ENCODE data around the gene GPR153.

GPR153 gene

DNA sequence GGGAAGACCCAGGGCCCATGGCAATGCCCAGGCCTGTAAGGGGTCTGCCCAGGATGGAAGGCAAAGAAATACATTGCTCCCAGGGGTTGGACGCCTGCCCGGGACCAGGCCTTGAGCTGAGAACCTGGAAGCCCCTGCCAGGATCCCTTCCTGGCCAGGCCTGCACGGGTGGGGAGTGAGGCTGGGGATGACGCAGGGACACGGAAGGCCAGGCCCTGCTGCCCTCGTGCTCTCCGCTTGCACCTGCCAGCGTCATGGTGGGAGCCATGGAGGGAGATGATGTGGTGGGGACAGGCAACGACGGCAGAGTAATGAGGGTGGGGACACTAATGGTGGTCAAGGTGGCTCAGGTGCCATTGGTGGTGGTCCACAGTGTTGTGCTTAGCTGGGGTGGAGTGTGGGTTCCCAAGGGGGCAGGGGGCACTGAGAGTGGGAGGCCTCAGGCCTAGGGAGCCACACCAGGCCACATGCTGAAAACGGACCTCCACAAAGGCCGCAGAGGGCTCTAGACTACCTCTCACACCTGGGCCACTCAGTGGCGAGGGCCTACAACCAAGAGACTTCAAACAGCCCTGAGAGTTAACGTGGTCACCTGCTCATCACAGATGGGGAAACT lies 12.6 kb downstream of the GPR153 start:
- Histone ChIP-seq H2BK15ac (ENCODE audit: low read length) (no peak overlapping the region), H4K8ac (ENCODE audit: low read depth, low read length) (no peak overlapping the region), H2AK5ac (ENCODE audit: low read depth, low read length) (peak overlapping the region; percentile 78), H3K4me2 (ENCODE audit: insufficient read depth, low read length, poor library complexity, severe bottlenecking) (no peak overlapping the region), H3K27ac (replicated peaks; ENCODE audit: low read length) (no peak overlapping the region), H3K23ac (ENCODE audit: low read depth, low read length, poor library complexity) (peak overlapping the region; percentile 81), H3K4me1 (ENCODE audit: control insufficient read depth in 2 of 2, insufficient read depth in 1 of 2, low read depth in 1 of 2, low read length in 2 of 2) (peaks cover 21 to 22% of the 10 kb centered on the region in 2 donors), H3K18ac (ENCODE audit: low read length) (peak overlapping the region; percentile 44), H3K4ac (ENCODE audit: low read length) (no peak overlapping the region), H3K9ac (ENCODE audit: low read depth, low read length, poor library complexity) (peak overlapping the region; percentile 64), H3K14ac (ENCODE audit: low read length) (peak overlapping the region; percentile 59), H2BK5ac (ENCODE audit: low read length) (peak overlapping the region; percentile 17), H2BK120ac (ENCODE audit: low read depth, low read length) (no peak overlapping the region), H2BK12ac (ENCODE audit: low read length) (no peak overlapping the region), H3K36me3 (replicated peaks in 1 of 2; ENCODE audit: control insufficient read depth in 2 of 2, insufficient read depth in 2 of 2, low read length in 2 of 2) (peaks cover 2 to 4% of the 10 kb centered on the region in 2 donors), H3K4me3 (ENCODE audit: low read length in 2 of 2) (no peak overlapping the region), H3K79me1 (ENCODE audit: low read depth, low read length) (no peaks in the 10 kb centered on the region), H3K27me3 (ENCODE audit: control insufficient read depth in 3 of 3, insufficient read depth in 3 of 3, low read depth in 1 of 3, low read length in 3 of 3) (peaks cover 10 to 52% (median 14%) of the 10 kb centered on the region in 3 experiments), H4K91ac (ENCODE audit: low read depth, low read length, poor library complexity) (no peak overlapping the region), H3K9me3 (replicated peaks in 1 of 2; ENCODE audit: control insufficient read depth in 2 of 2, insufficient read depth in 1 of 2, low read depth in 1 of 2, low read length in 2 of 2) (no peaks in the 10 kb centered on the region), H2AFZ (ENCODE audit: low read length) (no peak overlapping the region)
- WGBS, 2 donors (ENCODE audit: extremely low coverage in 2 of 2, insufficient read length in 2 of 2, insufficient replicate concordance in 1 of 2) = no CpG with 5 or more reads among the region's 14 CpGs
- no peak for DNase-seq (ENCODE audit: low spot score)

DNA sequence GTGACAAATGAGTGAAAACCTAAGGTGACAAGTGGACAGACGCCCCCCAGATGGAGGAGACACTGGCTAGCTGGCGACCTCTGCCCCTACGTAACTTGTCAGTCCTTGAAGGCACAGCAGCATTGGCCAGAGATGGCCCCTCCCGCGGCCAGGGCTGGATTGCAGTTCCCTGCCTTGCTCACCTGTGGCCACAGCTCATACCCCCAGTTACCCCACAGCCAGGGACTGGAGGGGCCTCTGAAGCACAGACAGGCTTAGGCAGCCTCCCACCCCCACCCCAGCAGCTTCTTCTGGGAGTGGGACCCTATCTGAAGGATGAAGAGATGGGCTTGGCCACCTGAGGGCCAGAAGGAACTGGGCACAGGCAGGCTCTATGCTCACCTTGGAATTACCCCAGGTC lies 13.2 kb downstream of the GPR153 start:
- Histone ChIP-seq H3K27ac (replicated peaks; ENCODE audit: low read length) (no peak overlapping the region), H3K23ac (ENCODE audit: low read depth, low read length, poor library complexity) (peak overlapping the region; percentile 81), H2AK5ac (ENCODE audit: low read depth, low read length) (peak overlapping the region; percentile 78), H3K4me2 (ENCODE audit: insufficient read depth, low read length, poor library complexity, severe bottlenecking) (no peak overlapping the region), H2BK15ac (ENCODE audit: low read length) (no peak overlapping the region), H2BK12ac (ENCODE audit: low read length) (no peak overlapping the region), H3K79me1 (ENCODE audit: low read depth, low read length) (no peaks in the 10 kb centered on the region), H2BK120ac (ENCODE audit: low read depth, low read length) (no peak overlapping the region), H3K14ac (ENCODE audit: low read length) (no peak overlapping the region), H3K36me3 (replicated peaks in 1 of 2; ENCODE audit: control insufficient read depth in 2 of 2, insufficient read depth in 2 of 2, low read length in 2 of 2) (peaks cover under 1 to 2% of the 10 kb centered on the region in 2 donors), H3K4ac (ENCODE audit: low read length) (no peak overlapping the region), H3K9ac (ENCODE audit: low read depth, low read length, poor library complexity) (no peak overlapping the region), H4K8ac (ENCODE audit: low read depth, low read length) (no peak overlapping the region), H3K4me3 (ENCODE audit: low read length in 2 of 2) (no peak overlapping the region), H2BK5ac (ENCODE audit: low read length) (no peak overlapping the region), H3K18ac (ENCODE audit: low read length) (no peak overlapping the region), H3K9me3 (replicated peaks in 1 of 2; ENCODE audit: control insufficient read depth in 2 of 2, insufficient read depth in 1 of 2, low read depth in 1 of 2, low read length in 2 of 2) (no peaks in the 10 kb centered on the region), H4K91ac (ENCODE audit: low read depth, low read length, poor library complexity) (no peak overlapping the region), H2AFZ (ENCODE audit: low read length) (no peak overlapping the region), H3K4me1 (ENCODE audit: control insufficient read depth in 2 of 2, insufficient read depth in 1 of 2, low read depth in 1 of 2, low read length in 2 of 2) (peaks cover 26 to 27% of the 10 kb centered on the region in 2 donors), H3K27me3 (ENCODE audit: control insufficient read depth in 3 of 3, insufficient read depth in 3 of 3, low read depth in 1 of 3, low read length in 3 of 3) (peaks cover 15 to 59% (median 20%) of the 10 kb centered on the region in 3 experiments)
- WGBS, 2 donors (ENCODE audit: extremely low coverage in 2 of 2, insufficient read length in 2 of 2, insufficient replicate concordance in 1 of 2) = no CpG with 5 or more reads among the region's 5 CpGs
- no peak for DNase-seq (ENCODE audit: low spot score)

DNA sequence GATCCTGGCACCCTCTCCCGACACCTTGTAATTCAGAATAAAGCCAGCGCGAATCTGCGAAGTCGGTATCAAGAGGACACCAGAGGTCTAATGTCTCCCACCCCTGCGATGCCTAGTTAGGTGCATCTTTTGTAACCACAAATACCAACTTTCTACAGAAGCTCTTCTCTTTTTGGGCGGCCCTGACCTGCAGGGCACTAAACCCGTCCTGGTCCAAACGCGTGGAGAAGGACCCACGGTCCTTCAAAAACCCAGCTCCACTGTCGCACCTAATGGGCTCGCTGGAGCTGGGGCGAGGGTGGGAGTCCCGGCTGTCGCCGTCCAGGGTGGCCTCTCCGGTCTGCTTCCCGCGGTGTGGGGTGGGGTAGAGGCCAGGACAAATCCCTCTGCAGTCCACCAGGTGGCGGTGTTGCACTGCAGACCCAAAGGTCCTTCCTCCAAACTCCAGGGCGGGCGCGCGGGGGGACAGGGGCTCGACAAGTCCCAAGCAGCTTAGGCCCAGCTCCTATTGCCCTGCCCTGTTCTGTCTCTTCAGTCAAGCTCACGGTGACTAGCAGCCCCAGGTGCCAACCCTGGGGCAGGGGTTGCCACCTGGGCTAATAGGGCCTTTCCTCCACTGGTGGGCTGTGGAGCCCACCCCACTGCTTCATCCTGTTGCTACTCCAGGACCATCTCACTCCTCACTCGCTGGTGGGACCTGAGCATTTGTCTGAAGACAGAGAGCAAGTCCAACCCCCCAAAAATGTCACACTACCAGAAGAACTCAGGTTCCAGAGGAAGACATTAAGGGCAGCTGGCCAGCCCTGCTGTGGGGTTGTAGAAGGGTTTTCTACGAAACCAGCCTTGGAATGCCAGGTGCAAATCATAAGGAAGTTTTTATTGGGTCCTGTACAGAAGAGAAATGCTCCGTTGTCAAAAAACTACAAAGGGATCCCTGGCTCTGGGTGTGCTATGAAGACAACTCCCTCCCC lies 14.1 kb downstream of the GPR153 start:
- Histone ChIP-seq H3K14ac (ENCODE audit: low read length) (peak overlapping the region; percentile 75), H2AK5ac (ENCODE audit: low read depth, low read length) (peak overlapping the region; percentile 1), H3K9me3 (replicated peaks in 1 of 2; ENCODE audit: control insufficient read depth in 2 of 2, insufficient read depth in 1 of 2, low read depth in 1 of 2, low read length in 2 of 2) (no peaks in the 10 kb centered on the region), H2BK5ac (ENCODE audit: low read length) (no peak overlapping the region), H2BK15ac (ENCODE audit: low read length) (no peak overlapping the region), H3K23ac (ENCODE audit: low read depth, low read length, poor library complexity) (no peak overlapping the region), H3K27ac (replicated peaks; ENCODE audit: low read length) (no peak overlapping the region), H3K4me1 (ENCODE audit: control insufficient read depth in 2 of 2, insufficient read depth in 1 of 2, low read depth in 1 of 2, low read length in 2 of 2) (peaks cover 26 to 28% of the 10 kb centered on the region in 2 donors), H3K9ac (ENCODE audit: low read depth, low read length, poor library complexity) (no peak overlapping the region), H3K79me1 (ENCODE audit: low read depth, low read length) (no peaks in the 10 kb centered on the region), H3K4me3 (ENCODE audit: low read length in 2 of 2) (peak overlapping the region in 1 of 2 donors; percentile 42), H3K27me3 (ENCODE audit: control insufficient read depth in 3 of 3, insufficient read depth in 3 of 3, low read depth in 1 of 3, low read length in 3 of 3) (peaks cover 15 to 62% (median 20%) of the 10 kb centered on the region in 3 experiments), H3K4ac (ENCODE audit: low read length) (no peak overlapping the region), H4K8ac (ENCODE audit: low read depth, low read length) (no peak overlapping the region), H2BK120ac (ENCODE audit: low read depth, low read length) (no peak overlapping the region), H3K4me2 (ENCODE audit: insufficient read depth, low read length, poor library complexity, severe bottlenecking) (peak overlapping the region; percentile 69), H2BK12ac (ENCODE audit: low read length) (no peak overlapping the region), H3K18ac (ENCODE audit: low read length) (peak overlapping the region; percentile 88), H4K91ac (ENCODE audit: low read depth, low read length, poor library complexity) (no peak overlapping the region), H2AFZ (ENCODE audit: low read length) (peak overlapping the region; percentile 82), H3K36me3 (replicated peaks in 1 of 2; ENCODE audit: control insufficient read depth in 2 of 2, insufficient read depth in 2 of 2, low read length in 2 of 2) (no peaks in the 10 kb centered on the region)
- DNase-seq (ENCODE audit: low spot score) = peak; percentile 89
- WGBS, 2 donors (ENCODE audit: extremely low coverage in 2 of 2, insufficient read length in 2 of 2, insufficient replicate concordance in 1 of 2) = no CpG with 5 or more reads among the region's 30 CpGs
